ENCODE measurements around the gene SLC26A9.

The SLC26A9 gene

DNA sequence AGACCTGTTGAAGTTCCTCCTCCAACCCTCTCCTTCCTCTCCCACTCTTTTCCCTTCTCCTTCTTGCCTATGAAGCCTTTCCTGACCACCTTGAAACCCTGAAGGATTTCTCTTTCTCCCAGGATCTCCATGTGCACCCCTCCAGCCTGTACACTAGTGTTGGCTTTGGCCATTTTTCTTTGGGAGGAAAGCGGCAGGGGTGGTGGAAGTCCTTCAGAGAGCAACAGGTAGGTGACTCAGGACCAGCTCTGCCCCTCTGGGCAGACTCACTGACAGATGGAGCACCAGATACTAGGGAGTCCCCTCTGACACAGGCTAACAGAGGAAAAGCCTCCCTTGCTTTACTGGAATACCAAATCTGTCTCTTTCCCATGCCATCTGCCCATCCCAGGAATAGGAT, 4.6 kb downstream of the SLC26A9 start:
- H3K27ac ChIP-seq (ENCODE audit: insufficient read depth, low read depth, low read length, poor library complexity, severe bottlenecking): no peak overlapping the region
- 92 to 100% methylated on average over 1 of the region's 1 CpG for WGBS, 2 experiments
- no peaks in the 10 kb centered on the region for H3K27me3 ChIP-seq (ENCODE audit: control insufficient read depth, insufficient read depth, low read length, poor library complexity, severe bottlenecking)
- peaks cover 34% of the 10 kb centered on the region for H3K4me1 ChIP-seq (ENCODE audit: control insufficient read depth, insufficient read depth, low read length)
- no peaks in the 10 kb centered on the region for H3K9me3 ChIP-seq (ENCODE audit: control insufficient read depth, low read length)
- H3K36me3 ChIP-seq (ENCODE audit: control insufficient read depth, insufficient read depth, low read length): no peaks in the 10 kb centered on the region
- no peak overlapping the region for H3K4me3 ChIP-seq (ENCODE audit: insufficient read depth, low read depth, low read length)

GRCh38 chr1:205936846-205937586, 6.2 kb downstream of the SLC26A9 start:
- Histone ChIP-seq H3K27me3 (ENCODE audit: control insufficient read depth, insufficient read depth, low read length, poor library complexity, severe bottlenecking) (no peaks in the 10 kb centered on the region), H3K27ac (ENCODE audit: insufficient read depth, low read depth, low read length, poor library complexity, severe bottlenecking) (no peak overlapping the region), H3K4me3 (ENCODE audit: insufficient read depth, low read depth, low read length) (no peak overlapping the region), H3K36me3 (ENCODE audit: control insufficient read depth, insufficient read depth, low read length) (no peaks in the 10 kb centered on the region), H3K4me1 (ENCODE audit: control insufficient read depth, insufficient read depth, low read length) (peaks cover 30% of the 10 kb centered on the region), H3K9me3 (ENCODE audit: control insufficient read depth, low read length) (no peaks in the 10 kb centered on the region)
- WGBS, 2 experiments: 91 to 93% methylated on average over 7 of the region's 7 CpGs

- H3K27ac ChIP-seq (ENCODE audit: insufficient read depth, low read depth, low read length, poor library complexity, severe bottlenecking): no peak overlapping the region
These were observed 6.9 kb downstream of the SLC26A9 start for GRCh38 chr1:205936311-205936710.

DNA sequence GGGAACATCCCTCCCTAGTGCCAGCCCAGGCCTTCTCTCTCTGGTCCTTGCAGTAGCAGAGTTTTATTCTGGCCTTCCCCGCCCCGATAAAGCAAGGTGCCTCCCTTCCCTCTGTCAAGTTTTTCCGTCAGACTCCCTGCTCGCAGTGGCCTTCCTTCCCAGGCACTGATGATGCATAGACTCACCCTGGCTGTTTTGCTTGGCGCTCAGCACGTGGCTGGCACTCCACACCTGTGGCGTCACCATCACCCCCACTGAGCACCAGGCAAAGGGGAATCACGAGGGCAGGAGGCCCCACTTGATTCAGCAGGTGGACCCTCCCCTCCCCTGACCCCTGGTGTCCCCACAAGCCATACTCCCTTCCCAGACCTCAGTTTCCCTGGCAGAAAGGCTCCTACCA, 7.4 kb downstream of the SLC26A9 start:
- no peaks in the 10 kb centered on the region for H3K9me3 ChIP-seq (ENCODE audit: control insufficient read depth, low read length)
- no peaks in the 10 kb centered on the region for H3K36me3 ChIP-seq (ENCODE audit: control insufficient read depth, insufficient read depth, low read length)
- H3K27ac ChIP-seq (ENCODE audit: insufficient read depth, low read depth, low read length, poor library complexity, severe bottlenecking): no peak overlapping the region
- WGBS, 2 experiments: 90 to 92% methylated on average over 8 of the region's 8 CpGs
- peaks cover 28% of the 10 kb centered on the region for H3K4me1 ChIP-seq (ENCODE audit: control insufficient read depth, insufficient read depth, low read length)
- no peak overlapping the region for H3K4me3 ChIP-seq (ENCODE audit: insufficient read depth, low read depth, low read length)
- H3K27me3 ChIP-seq (ENCODE audit: control insufficient read depth, insufficient read depth, low read length, poor library complexity, severe bottlenecking): no peaks in the 10 kb centered on the region

More at GRCh38 chr1:205936311-205936710, 6.9 kb downstream of the SLC26A9 start:
- 93 to 97% methylated on average over 6 of the region's 6 CpGs for WGBS, 2 experiments
- H3K4me3 ChIP-seq (ENCODE audit: insufficient read depth, low read depth, low read length): no peak overlapping the region
- H3K9me3 ChIP-seq (ENCODE audit: control insufficient read depth, low read length): no peaks in the 10 kb centered on the region
- no peaks in the 10 kb centered on the region for H3K27me3 ChIP-seq (ENCODE audit: control insufficient read depth, insufficient read depth, low read length, poor library complexity, severe bottlenecking)
- no peaks in the 10 kb centered on the region for H3K36me3 ChIP-seq (ENCODE audit: control insufficient read depth, insufficient read depth, low read length)
- peaks cover 30% of the 10 kb centered on the region for H3K4me1 ChIP-seq (ENCODE audit: control insufficient read depth, insufficient read depth, low read length)

DNA sequence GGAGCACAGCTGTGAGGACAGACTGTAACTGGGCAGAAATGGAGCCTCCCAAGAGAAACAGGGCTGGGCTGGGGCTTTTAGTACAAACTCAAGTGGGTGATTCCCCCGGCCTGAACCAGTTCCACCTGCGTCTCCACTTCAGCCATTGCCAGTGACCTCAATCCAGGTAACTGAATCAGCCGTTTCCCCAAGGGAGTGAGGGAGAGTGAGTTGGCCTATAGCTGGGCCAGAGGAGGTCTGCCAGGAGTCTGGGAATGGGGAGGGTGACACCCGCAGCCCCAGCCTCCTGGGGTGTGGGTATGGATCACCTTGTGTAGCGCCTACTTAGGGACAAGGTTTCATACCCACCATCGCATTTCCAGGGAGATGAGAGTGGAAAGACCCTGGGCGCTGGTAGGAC, 8.5 kb downstream of the SLC26A9 start:
- H3K4me1 ChIP-seq (ENCODE audit: control insufficient read depth, insufficient read depth, low read length): peaks cover 18% of the 10 kb centered on the region
- WGBS, 2 experiments: 97% methylated on average over 7 of the region's 7 CpGs
- H3K36me3 ChIP-seq (ENCODE audit: control insufficient read depth, insufficient read depth, low read length): no peaks in the 10 kb centered on the region
- no peak overlapping the region for H3K4me3 ChIP-seq (ENCODE audit: insufficient read depth, low read depth, low read length)
- no peaks in the 10 kb centered on the region for H3K9me3 ChIP-seq (ENCODE audit: control insufficient read depth, low read length)
- no peak overlapping the region for H3K27ac ChIP-seq (ENCODE audit: insufficient read depth, low read depth, low read length, poor library complexity, severe bottlenecking)
- H3K27me3 ChIP-seq (ENCODE audit: control insufficient read depth, insufficient read depth, low read length, poor library complexity, severe bottlenecking): no peaks in the 10 kb centered on the region

GRCh38 chr1:205933671-205934618, 9.3 kb downstream of the SLC26A9 start:
- no peaks in the 10 kb centered on the region for H3K9me3 ChIP-seq (ENCODE audit: control insufficient read depth, low read length)
- H3K4me3 ChIP-seq (ENCODE audit: insufficient read depth, low read depth, low read length): no peak overlapping the region
- H3K36me3 ChIP-seq (ENCODE audit: control insufficient read depth, insufficient read depth, low read length): no peaks in the 10 kb centered on the region
- 57 to 60% methylated on average over 7 of the region's 7 CpGs for WGBS, 2 experiments
- H3K27me3 ChIP-seq (ENCODE audit: control insufficient read depth, insufficient read depth, low read length, poor library complexity, severe bottlenecking): no peaks in the 10 kb centered on the region
- no peak overlapping the region for H3K27ac ChIP-seq (ENCODE audit: insufficient read depth, low read depth, low read length, poor library complexity, severe bottlenecking)
- H3K4me1 ChIP-seq (ENCODE audit: control insufficient read depth, insufficient read depth, low read length): peaks cover 11% of the 10 kb centered on the region

DNA sequence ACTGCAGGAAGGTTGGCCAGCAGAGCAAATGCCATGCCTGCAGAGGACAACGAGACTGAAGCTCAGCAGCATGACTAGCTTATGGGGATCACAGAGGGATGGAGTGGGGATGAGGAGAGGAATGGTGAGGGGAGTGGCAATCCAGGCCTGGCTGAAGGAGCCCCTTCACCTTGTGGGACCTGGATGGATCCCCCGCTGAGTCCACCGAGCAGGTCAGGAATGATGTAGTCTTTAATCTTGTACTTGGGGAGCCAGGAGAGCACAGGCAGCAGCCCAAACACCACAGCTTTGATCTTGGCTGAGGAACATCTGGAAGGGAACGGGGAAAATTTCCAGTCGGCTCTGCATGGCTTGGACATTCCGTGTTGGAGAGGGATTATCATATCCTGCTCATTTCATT, 10.5 kb downstream of the SLC26A9 start:
- H3K27ac ChIP-seq (ENCODE audit: insufficient read depth, low read depth, low read length, poor library complexity, severe bottlenecking): no peak overlapping the region
- 94 to 96% methylated on average over 6 of the region's 6 CpGs for WGBS, 2 experiments
- H3K4me1 ChIP-seq (ENCODE audit: control insufficient read depth, insufficient read depth, low read length): peaks cover 11% of the 10 kb centered on the region
- H3K36me3 ChIP-seq (ENCODE audit: control insufficient read depth, insufficient read depth, low read length): no peaks in the 10 kb centered on the region
- H3K4me3 ChIP-seq (ENCODE audit: insufficient read depth, low read depth, low read length): no peak overlapping the region
- H3K27me3 ChIP-seq (ENCODE audit: control insufficient read depth, insufficient read depth, low read length, poor library complexity, severe bottlenecking): no peaks in the 10 kb centered on the region
- no peaks in the 10 kb centered on the region for H3K9me3 ChIP-seq (ENCODE audit: control insufficient read depth, low read length)

GRCh38 chr1:205930799-205931281, 12.4 kb downstream of the SLC26A9 start:
- Histone ChIP-seq H3K27me3 (ENCODE audit: control insufficient read depth, insufficient read depth, low read length, poor library complexity, severe bottlenecking) (no peaks in the 10 kb centered on the region), H3K27ac (ENCODE audit: insufficient read depth, low read depth, low read length, poor library complexity, severe bottlenecking) (no peak overlapping the region), H3K36me3 (ENCODE audit: control insufficient read depth, insufficient read depth, low read length) (no peaks in the 10 kb centered on the region), H3K9me3 (ENCODE audit: control insufficient read depth, low read length) (no peaks in the 10 kb centered on the region), H3K4me3 (ENCODE audit: insufficient read depth, low read depth, low read length) (no peak overlapping the region), H3K4me1 (ENCODE audit: control insufficient read depth, insufficient read depth, low read length) (peaks cover 11% of the 10 kb centered on the region)
- 94% methylated on average over 4 of the region's 4 CpGs for WGBS, 2 experiments

DNA sequence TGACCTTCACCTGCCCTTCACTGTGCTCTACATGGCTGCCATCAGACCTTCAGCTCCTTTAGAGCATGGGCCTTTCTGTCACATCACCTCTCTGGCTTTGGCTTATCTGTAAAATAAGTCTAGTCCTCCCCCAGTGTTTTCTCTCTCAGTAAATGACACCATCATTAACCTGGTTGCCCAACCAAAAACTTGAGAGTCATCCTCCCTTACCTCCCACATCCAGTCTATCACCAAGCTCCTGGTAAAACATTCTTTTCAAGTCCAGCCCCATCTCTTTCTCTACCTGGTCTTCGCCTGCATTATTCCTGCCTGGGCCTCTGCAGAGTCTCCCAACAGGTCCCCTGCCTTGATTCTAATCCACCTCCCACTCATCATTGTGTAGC, 13.1 kb downstream of the SLC26A9 start:
- WGBS, 2 experiments: 91 to 94% methylated on average over 1 of the region's 1 CpG
- no peaks in the 10 kb centered on the region for H3K36me3 ChIP-seq (ENCODE audit: control insufficient read depth, insufficient read depth, low read length)
- H3K4me3 ChIP-seq (ENCODE audit: insufficient read depth, low read depth, low read length): no peak overlapping the region
- H3K27ac ChIP-seq (ENCODE audit: insufficient read depth, low read depth, low read length, poor library complexity, severe bottlenecking): no peak overlapping the region
- H3K27me3 ChIP-seq (ENCODE audit: control insufficient read depth, insufficient read depth, low read length, poor library complexity, severe bottlenecking): no peaks in the 10 kb centered on the region
- peaks cover 11% of the 10 kb centered on the region for H3K4me1 ChIP-seq (ENCODE audit: control insufficient read depth, insufficient read depth, low read length)
- no peaks in the 10 kb centered on the region for H3K9me3 ChIP-seq (ENCODE audit: control insufficient read depth, low read length)

DNA sequence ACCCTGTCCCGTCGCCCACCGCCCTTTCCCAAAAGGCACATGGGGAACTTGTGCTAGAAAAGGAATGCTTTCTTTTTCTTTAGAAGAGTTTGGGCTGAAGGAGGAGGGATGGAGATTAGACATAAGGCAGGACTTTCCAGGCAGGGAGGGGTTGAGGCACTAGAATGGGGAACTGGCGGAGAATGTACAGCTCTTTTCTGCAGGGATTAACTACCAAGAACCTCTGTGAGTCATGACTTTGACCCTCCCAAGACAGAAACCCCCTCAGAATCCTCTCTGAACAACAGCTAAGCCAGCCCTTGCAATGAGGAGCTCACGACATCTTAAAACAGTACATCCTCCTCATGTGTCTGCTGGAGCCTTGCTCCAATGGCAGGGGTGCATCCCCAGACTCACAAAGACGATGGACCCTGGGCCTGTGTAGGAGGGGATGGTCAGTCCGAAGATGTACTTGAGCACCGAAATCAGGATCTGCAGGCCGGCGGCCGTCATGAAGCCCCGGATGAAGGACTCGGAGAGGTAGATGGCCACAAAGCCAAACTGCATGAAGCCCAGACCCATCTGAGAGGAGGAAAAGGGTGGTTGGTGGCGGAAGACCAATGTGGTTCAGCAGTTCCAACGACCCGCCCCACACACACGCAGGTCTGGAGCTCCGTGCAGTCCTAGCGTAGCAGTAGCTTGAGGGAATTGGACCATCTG, 13.6 kb downstream of the SLC26A9 start:
- WGBS, 2 experiments: 95 to 96% methylated on average over 19 of the region's 19 CpGs
- H3K4me1 ChIP-seq (ENCODE audit: control insufficient read depth, insufficient read depth, low read length): peaks cover 11% of the 10 kb centered on the region
- H3K27ac ChIP-seq (ENCODE audit: insufficient read depth, low read depth, low read length, poor library complexity, severe bottlenecking): no peak overlapping the region
- no peaks in the 10 kb centered on the region for H3K36me3 ChIP-seq (ENCODE audit: control insufficient read depth, insufficient read depth, low read length)
- no peaks in the 10 kb centered on the region for H3K27me3 ChIP-seq (ENCODE audit: control insufficient read depth, insufficient read depth, low read length, poor library complexity, severe bottlenecking)
- H3K9me3 ChIP-seq (ENCODE audit: control insufficient read depth, low read length): no peaks in the 10 kb centered on the region
- no peak overlapping the region for H3K4me3 ChIP-seq (ENCODE audit: insufficient read depth, low read depth, low read length)
